AML-193 (cell line): ENCODE data around the gene CPAMD8.

Source experiments
- DNase-seq, 2 experiments: peaks; one replicate each; lab custom pipeline; 2025; lab: John Stamatoyannopoulos, UW

CPAMD8 gene

DNA sequence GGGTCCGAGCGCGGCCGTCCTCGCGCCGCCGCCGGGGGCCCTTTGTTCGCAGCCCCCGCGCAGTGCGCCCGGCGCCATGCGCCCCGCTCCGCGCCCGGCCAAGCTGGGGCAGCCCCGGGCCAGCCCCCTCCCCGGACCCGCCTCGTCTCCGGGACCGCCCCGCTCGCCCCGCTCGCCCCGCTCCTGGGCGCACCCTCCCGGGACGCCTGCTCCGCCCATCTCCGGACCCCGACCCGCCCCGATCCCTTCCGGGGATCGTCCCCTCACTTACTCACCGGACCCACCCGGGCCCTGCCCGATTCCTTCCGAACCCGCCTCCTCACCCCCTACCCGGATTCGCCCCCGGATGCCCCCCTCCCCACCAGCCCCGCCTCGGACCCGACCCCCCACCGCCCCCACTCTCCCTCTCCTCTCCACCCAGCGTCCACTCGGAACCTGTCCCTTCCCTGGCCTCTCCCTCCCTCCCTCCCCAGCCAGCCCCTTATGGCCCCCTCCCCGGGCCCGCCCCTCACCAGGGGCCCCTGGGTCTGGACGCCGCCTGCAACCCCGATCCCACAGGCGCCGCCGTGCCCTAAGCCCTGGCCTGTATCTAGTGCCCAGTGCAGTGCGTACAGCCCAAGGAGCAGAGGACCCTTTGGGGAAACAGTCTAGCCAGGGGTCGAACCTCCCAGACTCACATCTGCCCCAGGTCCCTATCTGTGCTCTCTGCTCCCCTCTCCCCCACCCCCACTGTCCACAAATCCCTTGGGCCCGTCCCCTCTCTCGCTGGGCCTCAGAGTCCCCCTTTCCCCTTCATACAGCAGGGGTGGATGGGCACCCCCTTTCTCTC is at the start of gene CPAMD8:
CPAMD8 (minus strand) TSS at position 105 of the 829 bp plus-strand sequence. CDS start 168 bp downstream, outside the sequence.
- no peak for DNase-seq

DNA sequence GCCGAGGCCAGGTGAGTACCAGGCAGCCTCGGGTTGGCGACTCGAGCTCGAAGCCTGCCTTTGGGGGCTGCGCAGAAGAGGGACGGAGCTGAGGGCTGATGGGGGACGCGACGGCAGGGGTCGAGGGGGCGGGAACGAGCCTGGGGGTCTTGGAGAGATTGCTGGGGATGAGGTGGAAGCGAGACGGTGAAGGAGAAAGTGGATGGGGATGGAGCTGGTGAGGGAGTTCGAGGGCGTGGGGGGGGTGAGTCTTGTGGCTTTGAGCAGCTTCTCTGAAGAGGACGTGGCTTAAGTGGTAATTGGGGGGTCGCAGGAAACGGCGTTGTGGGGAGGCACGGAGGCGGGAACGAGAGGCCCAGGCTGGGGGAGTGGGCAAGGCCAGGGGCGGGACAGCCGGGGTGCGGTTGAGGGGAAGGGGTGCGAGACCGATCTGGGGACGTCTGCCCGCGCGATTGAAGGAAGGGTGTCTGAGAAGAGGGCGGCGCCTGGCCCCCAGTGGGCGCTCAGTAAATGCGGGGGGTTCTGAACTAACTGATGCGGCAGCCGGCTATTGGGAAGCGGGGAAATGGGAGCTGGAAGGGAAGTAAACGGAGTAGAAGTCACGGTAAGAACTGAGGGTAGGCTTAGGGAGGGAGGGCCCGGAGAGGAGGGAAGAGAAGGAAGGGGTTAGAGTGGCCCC is 49.4 kb upstream of the CPAMD8 start:
- DNase-seq: peak; percentile 14 to 24

DNA sequence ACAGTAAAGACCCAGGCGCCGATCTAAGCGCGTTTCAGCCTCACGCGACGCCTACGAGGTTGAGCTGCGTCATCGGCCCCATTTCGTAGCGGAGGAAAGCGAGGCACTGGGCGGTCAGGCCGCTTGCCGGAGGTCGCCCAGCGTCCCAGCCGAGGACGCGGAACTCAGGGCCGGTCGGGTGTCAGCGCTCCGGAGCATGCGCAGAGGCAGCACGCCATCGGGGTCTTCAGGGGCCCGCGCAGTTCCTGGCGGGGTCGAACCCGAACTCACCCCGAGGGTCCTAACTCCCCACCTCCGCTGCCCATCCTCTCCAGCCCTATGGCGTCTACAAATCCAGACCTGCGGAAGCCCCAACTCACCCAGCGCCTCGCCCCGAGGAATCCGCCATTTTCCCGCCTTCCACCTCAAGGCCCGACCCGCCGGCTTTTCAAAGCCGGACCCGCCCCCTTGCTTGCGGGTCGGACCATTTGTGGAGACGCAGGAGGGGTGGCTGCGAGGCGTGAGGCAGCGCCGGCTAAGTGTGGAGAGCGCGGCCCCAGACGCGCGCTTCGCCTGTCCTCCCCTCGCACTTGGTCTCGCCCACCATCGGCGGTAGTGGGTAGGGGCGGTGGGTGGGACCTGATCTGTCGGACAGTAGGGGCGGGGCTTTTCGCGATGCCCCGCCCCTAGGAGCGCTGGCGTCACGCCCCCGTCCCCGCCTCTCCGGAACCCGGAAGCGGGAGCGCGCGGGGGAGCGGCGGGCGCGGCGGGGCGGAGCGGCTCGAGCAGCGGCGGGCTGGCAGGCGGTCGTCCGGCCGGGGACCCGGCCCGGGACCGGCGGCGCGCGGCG is 48.6 kb upstream of the CPAMD8 start, which contains the start of the genes HAUS8 and MYO9B:
HAUS8 (minus strand) TSS at position 418 of the 829 bp plus-strand sequence; CDS start at position 388, 30 bp downstream.
MYO9B (plus strand) TSS at position 743 of the 829 bp plus-strand sequence. CDS start 25,941 bp downstream, outside the sequence.
- DNase-seq: peak; percentile 95 to 96

- no peak for DNase-seq
Measured at GRCh38 chr19:17074634-17075034, 48.0 kb upstream of the CPAMD8 start.

- no peak for DNase-seq
Measured at GRCh38 chr19:17073869-17074633, 47.4 kb upstream of the CPAMD8 start.

GRCh38 chr19:17070912-17071311 is 44.3 kb upstream of the CPAMD8 start:
- DNase-seq: no peak

DNA sequence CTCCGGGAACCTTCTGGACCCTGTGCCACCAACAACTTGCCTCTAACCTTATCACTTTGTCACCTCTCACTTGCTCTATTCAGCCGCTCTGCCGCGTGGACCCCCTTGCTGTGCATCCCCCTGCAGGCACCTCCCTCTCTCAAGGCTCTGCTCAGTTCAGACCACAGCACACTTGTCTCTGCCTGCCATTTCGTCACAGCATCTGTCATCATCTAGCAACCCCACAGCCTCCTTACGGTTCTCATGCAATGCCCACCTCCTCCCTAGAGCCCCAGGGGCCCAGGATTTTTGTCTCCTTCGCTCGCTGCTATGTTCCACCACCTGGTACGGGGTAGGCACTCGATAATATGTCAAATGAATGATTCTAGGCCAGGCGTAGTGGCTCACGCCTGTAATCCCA is 43.8 kb upstream of the CPAMD8 start:
- DNase-seq: no peak

GRCh38 chr19:17069193-17069592 is 42.6 kb upstream of the CPAMD8 start:
- DNase-seq: no peak

DNA sequence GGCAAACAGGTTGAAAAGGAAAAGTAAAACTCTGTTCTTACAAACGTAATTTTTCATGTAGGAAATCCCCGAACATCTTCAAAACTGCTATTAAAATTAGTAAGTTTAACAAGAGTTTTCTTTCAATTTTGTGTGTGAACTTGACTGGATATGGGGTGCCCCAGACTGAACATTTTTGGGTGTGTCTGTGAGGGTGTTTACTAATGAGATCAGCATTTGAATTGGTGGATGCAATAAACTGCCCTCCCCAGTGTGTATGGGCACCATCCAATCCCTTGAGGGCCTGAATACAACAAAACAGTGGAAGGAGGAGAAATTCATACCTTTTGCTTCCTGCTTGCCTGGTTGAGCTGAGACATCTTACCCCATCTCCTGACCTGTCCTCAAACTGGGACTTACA is 36.8 kb upstream of the CPAMD8 start:
- DNase-seq: no peak

DNA sequence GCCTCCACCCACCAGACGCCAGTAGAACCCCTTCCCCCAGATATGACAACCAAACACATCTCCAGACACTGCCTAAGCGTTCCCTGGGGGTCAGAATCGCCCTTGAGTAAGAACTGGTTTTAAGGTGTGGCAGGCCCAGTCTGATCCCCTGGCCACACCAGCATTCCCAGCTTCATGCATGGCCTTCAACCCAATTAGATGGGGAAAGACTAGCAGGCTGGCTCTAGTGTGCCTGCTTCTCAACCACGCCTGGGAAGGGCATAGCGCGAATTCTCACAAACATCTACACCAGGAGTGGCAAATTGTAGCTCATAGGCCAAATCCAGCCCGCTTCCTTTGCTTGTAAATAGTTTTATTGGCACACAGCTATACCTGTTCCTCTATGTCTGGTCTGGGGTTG is 35.1 kb upstream of the CPAMD8 start:
- no peak for DNase-seq

DNA sequence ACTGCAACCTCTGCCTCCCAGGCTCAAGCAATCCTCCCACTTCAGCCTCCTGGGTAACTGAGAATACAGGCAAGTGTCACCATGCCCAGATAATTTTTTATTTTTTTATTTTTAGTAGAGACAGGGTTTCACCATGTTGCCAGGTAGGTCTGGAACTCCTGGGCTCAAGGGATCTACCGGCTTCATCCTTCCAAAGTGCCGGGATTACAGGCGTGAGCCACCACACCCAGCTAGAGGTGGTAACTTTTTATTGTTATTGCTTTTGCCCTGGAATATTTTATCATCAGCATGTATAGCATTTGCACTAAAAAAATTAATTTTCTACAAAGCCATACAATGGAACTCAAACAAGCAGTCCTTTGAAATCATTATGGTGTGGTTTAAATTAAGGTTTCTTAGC is 34.6 kb upstream of the CPAMD8 start:
- DNase-seq: no peak

GRCh38 chr19:17060802-17061201 is 34.2 kb upstream of the CPAMD8 start:
- peak in 1 of 2 experiments; percentile 42 for DNase-seq

DNA sequence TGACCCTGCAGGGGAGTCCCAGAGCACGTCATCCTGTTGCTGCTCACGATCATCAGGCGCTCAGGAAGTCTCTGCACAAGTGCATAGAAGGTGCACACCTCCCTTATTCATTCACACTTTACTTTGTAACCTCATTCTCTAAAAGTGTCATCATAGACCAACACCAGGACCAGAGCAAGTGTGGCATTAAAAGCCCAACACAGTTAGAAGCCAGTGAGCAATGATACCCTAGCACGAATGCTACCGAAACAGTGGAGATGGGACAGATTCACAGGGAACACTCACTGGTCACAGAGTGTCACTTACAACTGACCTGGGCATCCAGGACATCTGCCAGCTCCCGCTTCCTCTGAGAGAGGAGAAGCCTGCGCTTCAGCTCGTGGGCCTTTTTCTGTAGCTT is 31.6 kb upstream of the CPAMD8 start:
- no peak for DNase-seq

- DNase-seq: no peak
Measured at GRCh38 chr19:17055636-17056035, 29.0 kb upstream of the CPAMD8 start.

DNA sequence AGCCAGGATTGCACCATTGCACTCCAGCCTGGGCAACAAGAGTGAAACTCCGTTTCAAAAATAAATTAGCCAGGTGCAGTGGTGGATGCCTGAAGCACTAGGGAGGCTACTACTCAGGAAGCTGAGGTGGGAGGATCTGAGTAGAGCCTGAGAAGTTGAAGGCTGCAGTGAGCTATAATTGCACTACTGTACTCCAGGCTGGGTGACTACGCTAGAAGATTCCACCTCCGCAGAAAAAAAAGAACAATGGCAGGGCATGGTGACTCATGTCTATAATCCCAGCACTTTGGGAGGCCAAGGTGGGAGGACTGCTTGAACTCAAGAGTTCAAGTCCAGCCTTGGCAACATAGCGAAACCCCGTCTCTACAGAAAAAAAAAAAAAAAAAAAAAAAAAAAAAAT is 28.1 kb upstream of the CPAMD8 start:
- no peak for DNase-seq

GRCh38 chr19:17052439-17052838 is 25.8 kb upstream of the CPAMD8 start:
- DNase-seq: peak; percentile 6 to 25

DNA sequence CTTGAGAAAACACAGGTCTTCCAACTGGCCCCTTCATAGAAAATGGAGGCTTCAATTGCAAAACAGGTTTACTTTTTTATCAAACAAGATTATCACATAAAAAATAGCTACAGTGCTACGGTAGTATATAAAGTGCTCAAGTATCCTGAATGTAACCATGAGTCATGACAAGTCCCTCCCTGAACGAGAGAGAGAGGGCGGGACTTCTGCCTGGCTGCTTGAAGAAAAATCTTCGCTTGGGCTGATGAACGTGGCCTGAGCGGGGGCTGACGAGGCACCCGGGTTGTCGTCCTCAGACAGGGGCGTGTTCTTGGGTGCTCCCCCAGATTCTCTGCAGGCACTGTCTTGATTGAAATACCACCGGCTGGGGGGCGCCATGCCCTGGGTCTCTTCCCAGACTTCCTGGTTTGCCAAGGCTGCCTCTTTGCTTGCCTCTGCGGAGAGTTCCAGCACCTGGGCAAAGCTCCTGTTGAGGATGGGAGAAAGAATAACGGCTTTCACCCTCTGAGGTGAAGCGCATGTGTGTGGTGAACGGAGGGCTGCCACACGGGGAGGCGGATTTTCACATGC is 23.2 kb upstream of the CPAMD8 start:
- no peak for DNase-seq

DNA sequence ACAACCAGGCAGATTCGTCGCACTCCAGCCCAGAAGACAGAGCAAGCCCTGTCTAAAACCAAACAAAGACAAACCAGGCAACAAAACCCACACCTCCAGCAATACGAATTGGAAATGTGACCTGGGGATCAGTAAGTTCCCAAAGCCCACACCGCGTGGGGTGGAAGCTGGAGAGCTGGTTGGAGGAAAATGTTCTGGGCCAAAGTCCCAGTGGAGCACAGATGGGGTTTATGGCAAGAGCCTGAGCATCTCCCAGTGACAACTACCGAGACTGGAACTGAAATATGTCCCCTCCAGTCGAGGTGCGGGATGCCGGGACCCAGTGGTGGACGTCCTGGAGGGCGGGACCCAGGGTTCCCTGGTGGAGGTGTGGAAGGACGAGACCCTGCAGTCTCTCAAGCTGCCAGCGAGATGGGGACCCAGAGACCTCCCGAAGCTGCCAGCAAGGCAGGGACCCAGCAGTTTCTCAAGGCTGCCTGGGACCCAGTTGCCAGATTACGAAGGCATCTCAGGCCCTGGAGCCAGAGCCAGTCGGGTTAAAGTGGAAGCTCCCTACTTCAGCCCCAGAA is 22.4 kb upstream of the CPAMD8 start:
- DNase-seq: no peak

DNA sequence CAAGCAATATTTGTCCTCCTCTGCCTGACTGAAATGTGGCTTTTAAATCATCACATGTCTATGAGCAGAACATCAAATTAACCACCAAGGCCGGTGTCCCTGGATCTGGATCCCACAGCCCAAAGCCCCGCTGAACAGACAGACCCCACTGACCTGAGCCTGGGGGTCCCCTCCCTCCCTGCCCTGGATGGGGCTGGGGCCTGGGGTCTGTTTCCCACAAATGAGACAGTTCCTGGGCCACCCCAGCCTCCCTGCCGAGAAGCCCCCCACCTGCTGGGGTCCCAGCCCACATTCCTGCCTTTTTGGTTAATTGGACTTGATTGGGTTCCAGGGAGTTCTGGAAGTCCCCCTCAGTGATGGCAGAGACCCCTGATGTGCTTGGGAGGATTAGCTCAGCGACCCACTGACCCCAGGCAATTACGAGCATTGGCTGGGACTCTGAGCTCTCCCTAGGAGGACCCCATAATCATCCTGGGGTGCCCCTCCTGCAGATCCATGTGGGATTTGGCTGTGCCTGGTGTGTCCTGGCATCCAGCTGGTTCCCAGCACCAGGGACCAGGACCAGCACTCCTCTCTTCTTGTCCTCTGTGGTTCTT is 19.4 kb upstream of the CPAMD8 start:
- DNase-seq: no peak

DNA sequence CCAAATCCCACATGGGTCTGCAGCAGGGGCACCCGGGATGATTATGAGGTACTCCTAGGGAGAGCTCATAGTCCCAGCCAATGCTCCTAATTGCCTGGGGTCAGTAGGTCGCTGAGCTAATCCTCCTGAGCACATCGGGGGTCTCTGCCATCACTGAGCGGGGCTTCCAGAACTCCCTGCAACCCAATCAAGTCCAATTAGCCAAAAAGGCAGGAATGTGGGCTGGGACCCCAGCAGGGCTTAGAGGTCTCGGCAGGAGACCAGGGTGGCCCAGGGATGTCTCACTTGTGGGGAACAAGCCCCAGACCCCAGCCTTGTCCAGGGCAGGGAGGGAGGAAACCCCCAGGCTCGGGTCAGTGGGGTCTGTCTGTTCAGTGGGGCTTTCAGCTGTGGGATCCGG is 17.1 kb upstream of the CPAMD8 start:
- DNase-seq: no peak
